Inferior parietal cortex (tissue), 1 donor: ENCODE measurements around the gene CCNL2.
"Not testable (repeated sequence)": the region's sequence is repeated elsewhere in the genome, so short reads cannot be mapped to it uniquely, and the experiment has no call there.

Source experiments
- DNase-seq: peaks from one replicate; pipeline ENCODE4 v3.0.0-alpha.2; 2016; ENCODE audit errors: extremely low spot score

The CCNL2 gene

GRCh38 chr1:1373051-1373814 is 25.9 kb downstream of the CCNL2 start:
- no peak for DNase-seq

DNA sequence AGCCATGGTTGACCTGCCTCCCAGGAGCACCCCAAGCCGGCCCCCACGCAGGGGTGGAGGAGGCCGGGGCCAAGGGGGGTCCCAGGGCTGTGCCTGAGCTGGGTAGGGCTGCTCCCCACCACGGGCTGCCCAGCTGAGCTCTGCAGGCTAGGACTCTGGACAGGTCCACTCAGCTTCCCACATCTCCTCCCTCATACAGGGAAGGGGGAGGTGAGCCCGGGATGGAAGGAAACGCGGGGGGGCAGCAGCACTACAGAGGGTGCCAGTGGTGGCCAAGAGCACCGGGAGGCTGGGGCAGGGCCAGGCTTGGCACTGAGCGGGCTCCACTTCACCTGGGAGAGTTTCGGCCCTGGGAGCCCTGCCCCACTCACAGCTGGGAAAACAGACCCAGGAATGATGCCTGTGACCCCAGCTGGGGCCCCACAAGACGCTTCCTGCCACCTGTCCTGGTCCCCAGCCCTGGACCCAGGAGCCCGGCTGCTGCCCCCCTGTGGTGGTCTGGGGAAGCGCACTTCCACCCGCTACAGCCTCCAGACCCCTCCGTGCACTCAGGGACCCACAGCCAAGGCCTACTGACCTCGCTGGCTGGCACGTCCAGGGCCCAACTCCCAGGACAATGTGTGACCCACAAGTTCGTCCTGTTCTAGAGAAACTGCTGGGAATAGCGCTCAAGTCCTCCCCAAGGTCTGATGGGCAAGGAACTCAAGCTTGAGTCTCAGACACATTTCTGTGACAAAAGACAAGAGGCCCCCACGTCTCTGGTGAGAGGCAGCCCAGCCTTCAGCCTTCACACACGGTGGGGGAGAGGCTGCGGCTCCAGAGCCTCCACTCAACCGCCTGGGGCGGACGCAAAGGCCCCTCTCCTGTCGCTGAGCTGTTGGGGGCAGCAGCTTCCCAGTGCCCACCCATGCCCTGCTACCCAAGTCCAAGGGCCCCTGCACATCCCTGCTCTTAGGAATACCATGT is 27.1 kb downstream of the CCNL2 start:
- peak; percentile 41 for DNase-seq

- no peak for DNase-seq
Measured at GRCh38 chr1:1371364-1371745, 27.8 kb downstream of the CCNL2 start.

- DNase-seq = no peak
Measured at GRCh38 chr1:1370771-1371300, 28.3 kb downstream of the CCNL2 start.

- not testable (repeated sequence) for DNase-seq
Measured at GRCh38 chr1:1370094-1370493, 29.0 kb downstream of the CCNL2 start.

DNA sequence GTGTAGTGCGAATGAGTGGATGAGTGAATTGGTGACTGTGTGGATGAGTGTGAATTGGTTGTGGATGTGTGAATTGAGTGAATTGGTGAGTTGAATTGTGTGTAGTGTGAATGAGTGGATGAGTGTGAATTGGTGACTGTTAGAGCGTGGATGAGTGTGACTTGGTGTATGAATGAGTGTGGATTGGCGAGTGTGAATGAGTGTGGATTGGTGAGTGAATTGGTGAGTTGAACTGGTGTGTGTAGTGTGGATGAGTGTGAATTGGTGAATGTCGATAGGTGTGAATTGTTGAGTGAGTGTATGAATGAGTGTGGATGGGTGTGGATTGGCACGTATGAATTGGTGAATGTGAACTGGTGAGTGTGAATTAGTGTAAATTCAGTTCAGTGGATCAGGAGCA is 31.8 kb downstream of the CCNL2 start:
- no peak for DNase-seq

GRCh38 chr1:1366699-1367066 is 32.5 kb downstream of the CCNL2 start:
- no peak for DNase-seq

- DNase-seq = no peak
Measured at GRCh38 chr1:1365875-1366698, 33.0 kb downstream of the CCNL2 start.

DNA sequence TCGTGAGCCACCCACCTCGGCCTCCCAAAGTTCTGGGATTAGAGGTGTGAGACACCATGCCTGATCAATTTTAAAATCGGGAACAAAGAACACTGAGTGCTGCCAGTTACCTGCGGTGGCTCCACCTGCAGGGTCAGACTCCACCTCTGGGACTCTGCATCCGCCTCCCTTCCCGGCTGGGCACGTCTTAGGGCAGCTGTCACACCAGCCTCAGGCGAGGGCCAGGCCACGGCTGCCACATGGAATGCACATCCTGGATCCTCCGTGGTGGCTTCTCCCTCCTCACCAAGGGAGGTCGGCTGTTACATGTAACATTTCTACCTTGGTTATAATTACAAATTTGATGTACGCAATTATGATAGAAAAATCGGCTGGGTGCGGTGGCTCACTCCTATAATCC is 34.9 kb downstream of the CCNL2 start:
- DNase-seq = no peak

GRCh38 chr1:1361982-1362423 is 37.1 kb downstream of the CCNL2 start:
- no peak for DNase-seq

DNA sequence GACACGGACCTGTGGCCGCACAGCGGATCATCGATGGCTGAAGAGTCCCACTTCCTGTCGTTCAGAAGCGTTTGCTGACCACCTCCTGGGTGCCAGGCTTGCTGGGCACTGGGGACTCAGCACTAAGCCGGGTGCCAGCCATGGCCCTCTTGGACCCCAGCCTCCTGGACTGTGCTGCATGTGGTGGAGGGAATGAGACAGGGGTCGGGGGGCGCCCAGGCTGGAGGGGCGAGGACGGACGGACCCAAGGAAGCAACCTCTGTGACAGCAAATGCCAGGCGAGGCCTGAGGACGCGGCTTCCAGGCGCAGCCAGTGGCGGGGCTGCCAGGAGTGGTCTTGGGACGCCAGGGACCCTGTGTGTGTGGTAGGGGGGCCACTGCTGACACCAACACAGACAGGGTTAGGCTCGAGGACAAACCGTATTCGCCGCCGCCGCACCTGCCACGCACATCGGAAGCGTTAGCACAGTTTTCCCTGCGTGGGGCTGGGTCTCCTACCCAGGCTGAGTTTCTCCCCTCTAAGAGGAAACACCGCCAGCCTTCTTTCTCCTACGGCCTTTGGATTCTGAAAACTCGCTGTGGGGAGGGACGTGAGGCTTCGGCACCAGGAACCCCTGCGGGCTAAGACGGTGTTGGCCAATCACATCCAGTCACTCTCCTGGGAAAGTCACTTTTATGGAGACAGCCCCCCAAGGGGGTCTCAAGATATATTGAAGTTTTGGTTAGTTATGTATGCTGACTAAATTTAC is 37.7 kb downstream of the CCNL2 start:
- no peak for DNase-seq

DNA sequence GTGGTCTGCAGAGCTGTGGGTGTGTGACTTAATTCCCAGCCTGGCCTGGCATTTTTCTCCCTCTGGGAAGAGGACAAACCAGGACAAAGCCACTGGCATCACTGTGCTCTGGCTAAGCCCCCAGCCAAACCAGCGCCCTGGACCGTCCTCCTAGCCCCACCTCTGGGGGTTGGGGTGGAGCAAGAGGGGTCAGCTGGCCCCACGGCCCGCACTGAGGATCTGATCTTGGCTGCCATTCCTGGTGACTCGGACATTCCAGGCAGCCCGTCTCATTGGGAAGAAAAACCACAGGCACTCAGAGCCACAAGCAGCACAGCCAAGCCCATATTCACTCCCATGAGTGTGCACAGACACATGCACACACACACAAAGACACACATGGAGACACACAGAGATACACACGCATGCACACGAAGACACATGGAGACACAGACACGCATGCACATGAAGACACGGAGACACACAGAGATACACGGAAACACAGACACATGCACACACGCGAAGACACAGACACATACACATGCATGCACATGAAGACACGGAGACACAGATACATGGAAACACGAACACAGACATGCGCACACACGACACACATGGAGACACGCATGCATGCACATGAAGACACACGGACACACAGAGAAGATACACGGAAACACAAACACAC is 38.5 kb downstream of the CCNL2 start:
- DNase-seq = no peak

DNA sequence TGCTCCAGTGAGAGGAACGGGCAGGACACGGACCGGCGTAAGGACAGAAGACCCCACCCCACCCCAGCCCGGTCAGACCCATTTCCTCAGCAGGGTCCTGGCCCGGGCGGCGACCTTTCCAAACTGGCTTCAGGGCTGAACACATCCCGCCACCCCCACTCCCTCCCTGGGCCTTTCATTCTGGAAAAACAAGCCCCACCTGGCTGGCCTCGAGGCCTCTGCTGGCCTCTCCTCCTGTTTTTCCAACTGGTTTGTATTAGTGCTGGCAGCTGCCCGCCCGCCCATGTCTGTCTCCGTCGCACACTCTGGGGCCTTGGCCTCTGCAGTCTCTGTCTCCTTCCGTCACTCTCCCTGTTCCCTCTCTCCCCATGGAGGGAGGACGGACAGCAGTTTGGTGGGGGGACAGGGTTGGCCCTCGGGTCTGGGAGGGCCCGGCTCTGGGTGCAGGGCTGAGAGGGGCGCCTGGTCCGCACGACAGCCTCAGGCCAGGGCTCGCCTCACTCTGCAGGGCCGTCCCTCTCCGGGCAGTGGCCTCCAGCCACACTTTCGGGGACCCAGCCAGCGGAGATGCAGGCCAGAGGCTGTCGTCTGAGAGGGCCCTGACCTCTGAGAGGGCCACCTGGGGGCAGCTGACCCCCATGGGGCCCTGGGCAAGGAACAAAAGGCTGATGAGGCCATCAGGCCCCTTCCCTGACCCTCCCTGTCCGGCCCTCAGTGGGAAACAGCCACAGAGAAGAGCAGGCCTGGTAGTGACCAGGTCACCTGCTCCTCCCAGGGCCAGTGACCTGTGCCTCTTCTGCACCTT is 39.3 kb downstream of the CCNL2 start:
- no peak for DNase-seq

DNA sequence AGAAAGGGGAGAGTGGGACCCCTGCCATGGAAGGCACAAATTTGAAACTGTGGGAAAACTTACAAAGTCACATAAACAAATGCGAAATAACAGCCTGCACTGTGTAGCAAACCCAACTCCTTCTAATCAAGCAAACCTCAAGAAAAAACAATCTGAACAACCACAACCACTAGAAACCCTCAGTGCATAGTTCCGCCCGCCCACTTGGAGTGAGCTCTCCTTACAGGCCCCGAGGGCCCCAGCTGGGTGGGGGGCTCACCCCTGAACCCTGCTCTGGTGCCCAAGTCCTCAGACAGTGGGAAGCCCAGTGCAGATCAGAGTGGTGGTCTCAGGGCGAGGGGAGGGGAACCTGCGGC is 39.8 kb downstream of the CCNL2 start:
- no peak for DNase-seq

DNA sequence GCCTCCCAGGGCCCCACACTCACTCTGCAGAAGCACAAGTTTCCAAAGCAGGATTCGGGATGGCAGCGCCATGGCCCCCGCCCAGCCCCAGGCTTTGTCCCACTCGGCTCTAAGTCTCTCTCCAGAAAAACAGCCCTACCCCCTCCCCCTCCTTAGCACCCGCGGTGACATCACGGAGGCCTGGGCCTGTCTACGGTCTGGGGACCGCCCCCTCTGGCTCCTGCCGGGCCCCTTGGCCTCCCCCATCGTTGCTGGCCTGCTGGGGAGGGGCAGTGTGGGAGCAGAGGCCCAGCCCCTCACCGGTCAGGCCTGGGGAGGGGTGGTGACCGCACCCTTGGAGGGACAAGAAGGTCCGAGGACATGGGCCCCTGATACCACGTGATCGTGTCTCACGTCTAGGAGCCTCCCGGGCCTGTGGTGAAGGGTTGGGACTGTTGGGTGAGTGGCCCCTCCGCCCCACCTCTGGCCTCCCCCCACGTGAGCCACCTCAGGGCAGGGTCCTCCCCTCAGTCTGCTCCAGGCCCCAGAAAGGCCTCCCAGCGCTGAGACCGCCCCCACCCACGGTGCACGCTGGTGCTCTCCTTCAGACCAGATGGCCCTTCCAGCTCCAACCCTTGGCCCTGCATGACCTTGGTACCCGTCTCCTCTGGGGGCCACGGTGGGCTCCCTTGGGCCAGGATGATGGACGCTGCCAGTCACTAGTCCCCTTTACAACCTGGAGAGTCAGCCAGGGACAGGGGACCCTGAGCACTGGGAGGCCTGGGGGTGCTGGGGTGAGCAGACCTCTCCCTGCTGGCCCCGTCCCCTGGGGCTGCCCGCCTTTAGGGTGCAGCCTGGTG is 40.5 kb downstream of the CCNL2 start, which contains the start of gene MXRA8:
Gene MXRA8 (minus strand): TSS at position 123 of the 839 bp plus-strand sequence. CDS start 51 bp downstream, at position 72.
- DNase-seq = no peak

DNA sequence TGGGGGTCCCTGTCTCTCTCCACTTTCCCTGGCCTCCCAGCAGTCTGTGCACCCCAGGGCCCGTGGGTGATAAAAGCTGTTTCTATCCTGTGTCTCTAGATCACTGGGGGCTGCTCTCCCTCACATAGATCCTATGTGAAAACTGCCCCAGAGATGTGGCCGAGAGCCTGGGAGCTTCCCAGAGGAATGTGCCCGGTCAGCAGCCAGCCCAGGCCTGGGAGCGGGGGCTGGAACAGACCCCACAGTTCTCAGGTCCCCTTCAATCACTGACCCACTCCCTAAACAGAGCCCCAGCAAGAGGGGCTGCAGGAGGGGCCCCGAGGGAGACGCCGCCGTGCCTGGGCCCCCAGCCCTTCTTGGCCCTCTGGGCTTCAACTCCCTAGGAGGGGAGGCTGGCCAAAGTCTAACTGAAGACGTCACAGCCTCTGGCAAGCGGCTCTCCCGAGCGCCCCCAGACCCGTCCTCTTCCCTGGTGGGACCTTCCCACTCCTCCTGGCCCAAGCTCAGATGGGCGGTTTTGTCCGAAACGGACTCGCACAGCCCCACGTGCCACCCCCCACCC is 41.2 kb downstream of the CCNL2 start:
- DNase-seq = no peak

- DNase-seq = no peak
Measured at GRCh38 chr1:1356796-1357401, 42.2 kb downstream of the CCNL2 start.
